HFFc6 (cell line): Measurements from ENCODE around the gene ELP4. TPM values are rescaled to one million over a fixed set of nuclear protein-coding genes. Genes with fewer than 3 reads are reported as not detected.
"Not testable (repeated sequence)": the region's sequence is repeated elsewhere in the genome, so short reads cannot be mapped to it uniquely, and the experiment has no call there.

Experiments used
- DNase-seq: peaks from one replicate; pipeline ENCODE4 v3.0.0-alpha.2; 2018
- H3K27ac Mint-ChIP-seq: 2 replicates; pipeline ENCODE4 v1.8.0; 2020; ENCODE audit warnings: mild to moderate bottlenecking, mixed read lengths
- H3K27me3 Mint-ChIP-seq: 2 replicates; pipeline ENCODE4 v1.8.0; 2021; ENCODE audit warnings: mild to moderate bottlenecking, moderate library complexity, mixed read lengths; ENCODE audit not compliant: insufficient read depth
- H3K36me3 Mint-ChIP-seq: 2 replicates; pipeline ENCODE4 v1.8.0; 2021; ENCODE audit warnings: low read depth, mixed read lengths
- H3K4me1 Mint-ChIP-seq: 2 replicates; pipeline ENCODE4 v1.8.0; 2020; ENCODE audit warnings: low read depth, mixed read lengths
- H3K4me3 Mint-ChIP-seq: 2 replicates; pipeline ENCODE4 v1.8.0; 2020; ENCODE audit warnings: mild to moderate bottlenecking, moderate library complexity, mixed read lengths
- H3K9me3 Mint-ChIP-seq: 2 replicates; pipeline ENCODE4 v1.8.0; 2020; ENCODE audit warnings: mild to moderate bottlenecking, mixed read lengths
- CTCF ChIP-seq: fragments of 200-600 bp; sonication (generic); IDR thresholded peaks from 2 replicates; pipeline ENCODE4 v1.5.0; 2021; ENCODE audit warnings: antibody characterized with exemption, mild to moderate bottlenecking
- total RNA-seq, 6 experiments: library from RNA; stranded (reverse); fragmentation: NEBNext Ultra II Directional; extraction: Animal tissue kit (Norgen Biotek cat#: 25700); gene quantifications; 2 replicates in 1 of 6; 3 replicates in 5 of 6; pipeline ENCODE4 v1.2.3, GENCODE V29; 2021

Gene ELP4
- total RNA-seq, 6 experiments from 2014 or later = 11.0 to 14.3 (median 12.2) TPM

GRCh38 chr11:31687861-31688260, 178.3 kb downstream of the ELP4 start:
- Mint-ChIP-seq H3K9me3 (no peaks in the 10 kb centered on the region), H3K36me3 (no peaks in the 10 kb centered on the region), H3K4me3 (no peak overlapping the region), H3K27ac (no peak overlapping the region), H3K27me3 (no peaks in the 10 kb centered on the region), H3K4me1 (peaks cover 30% of the 10 kb centered on the region)
- TF ChIP-seq CTCF = no peak
- no peak for DNase-seq

GRCh38 chr11:31689559-31689958, 180.0 kb downstream of the ELP4 start:
- no peaks in the 10 kb centered on the region for H3K27me3 Mint-ChIP-seq

GRCh38 chr11:31690041-31690440, 180.5 kb downstream of the ELP4 start:
- H3K27ac Mint-ChIP-seq = no peak overlapping the region
- H3K4me3 Mint-ChIP-seq = no peak overlapping the region
- TF ChIP-seq CTCF = no peak
- no peaks in the 10 kb centered on the region; the same call in 1 of the 2 replicates for H3K9me3 Mint-ChIP-seq
- peaks cover 23% of the 10 kb centered on the region for H3K4me1 Mint-ChIP-seq
- no peak for DNase-seq
- H3K27me3 Mint-ChIP-seq = no peaks in the 10 kb centered on the region
- H3K36me3 Mint-ChIP-seq = peaks cover 11% of the 10 kb centered on the region; the same call in 1 of the 2 replicates

More at GRCh38 chr11:31689559-31689958, 180.0 kb downstream of the ELP4 start:
- Mint-ChIP-seq H3K9me3 (no peaks in the 10 kb centered on the region; the same call in 1 of the 2 replicates), H3K36me3 (peaks cover 8% of the 10 kb centered on the region; the same call in 1 of the 2 replicates), H3K27ac (no peak overlapping the region), H3K4me1 (peaks cover 26% of the 10 kb centered on the region), H3K4me3 (no peak overlapping the region)
- no peak for TF ChIP-seq CTCF
- DNase-seq = no peak

- Mint-ChIP-seq H3K36me3 (peaks cover 11% of the 10 kb centered on the region; the same call in 1 of the 2 replicates), H3K4me3 (no peak overlapping the region), H3K9me3 (no peaks in the 10 kb centered on the region; the same call in 1 of the 2 replicates), H3K27ac (no peak overlapping the region), H3K27me3 (no peaks in the 10 kb centered on the region), H3K4me1 (peaks cover 23% of the 10 kb centered on the region)
- no peak for DNase-seq
- TF ChIP-seq CTCF = no peak
Measured at GRCh38 chr11:31690516-31690915, 180.9 kb downstream of the ELP4 start.

GRCh38 chr11:31692466-31692865, 182.9 kb downstream of the ELP4 start:
- no peak for DNase-seq
- TF ChIP-seq CTCF = no peak
- H3K4me1 Mint-ChIP-seq = peaks cover 17% of the 10 kb centered on the region
- no peaks in the 10 kb centered on the region for H3K27me3 Mint-ChIP-seq
- H3K27ac Mint-ChIP-seq = no peak overlapping the region
- H3K9me3 Mint-ChIP-seq = no peaks in the 10 kb centered on the region; the same call in 1 of the 2 replicates
- peaks cover 11% of the 10 kb centered on the region; the same call in 1 of the 2 replicates for H3K36me3 Mint-ChIP-seq
- H3K4me3 Mint-ChIP-seq = no peak overlapping the region

GRCh38 chr11:31697049-31697448, 187.5 kb downstream of the ELP4 start:
- H3K27me3 Mint-ChIP-seq, DNase-seq, H3K9me3 Mint-ChIP-seq, H3K4me3 Mint-ChIP-seq, H3K27ac Mint-ChIP-seq, H3K4me1 Mint-ChIP-seq: not testable (repeated sequence)
- peaks cover 11% of the 10 kb centered on the region; the same call in 1 of the 2 replicates for H3K36me3 Mint-ChIP-seq
